Esophagus squamous epithelium (tissue), 5 donors: ENCODE measurements around the gene KRT34. TPM values are rescaled to one million over a fixed set of nuclear protein-coding genes. Genes with fewer than 3 reads are reported as not detected.

Experiments
- DNase-seq: peaks from one replicate; lab custom pipeline; 2025; lab: John Stamatoyannopoulos, UW
- H3K27ac ChIP-seq, 4 donors: fragments of 200-600 bp; sonication (generic); one replicate each; pipeline ENCODE4 v1.5.1; 2016 to 2019; ENCODE audit warnings: mild to moderate bottlenecking in 1 of 4
- H3K27me3 ChIP-seq, 4 donors: fragments of 200-600 bp; sonication (generic); 1 replicate in 3 of 4; 2 replicates in 1 of 4; pipeline versions ENCODE4 v1.5.1 to v1.6.0; 2017 to 2021; ENCODE audit warnings: antibody characterized with exemption in 1 of 4
- H3K36me3 ChIP-seq, 3 donors: fragments of 200-600 bp; sonication (generic); one replicate each; pipeline ENCODE4 v1.5.1; 2016 to 2019
- H3K4me1 ChIP-seq, 3 donors: fragments of 200-600 bp; sonication (generic); one replicate each; pipeline ENCODE4 v1.5.1; 2017 to 2019
- H3K4me3 ChIP-seq, 4 donors: fragments of 200-600 bp; sonication (generic); 1 replicate in 3 of 4; 2 replicates in 1 of 4; pipeline ENCODE4 v1.5.1; 2016 to 2019; ENCODE audit warnings: mild to moderate bottlenecking in 2 of 4, moderate library complexity in 1 of 4
- H3K9me3 ChIP-seq, 3 donors: fragments of 200-600 bp; sonication (generic); one replicate each; pipeline ENCODE4 v1.5.1; 2016 to 2019
- CTCF ChIP-seq, 6 experiments: fragments of 450-650 bp in 4 of 6; fragments of 200-600 bp in 2 of 6; sonication (generic) in 2 of 6; IDR thresholded peaks; one replicate each; pipeline ENCODE4 v1.5.1; 2016 to 2019; ENCODE audit warnings: antibody characterized with exemption in 6 of 6, mild to moderate bottlenecking in 4 of 6, moderate library complexity in 4 of 6
- POLR2A ChIP-seq, 4 donors: fragments of 450-650 bp; IDR thresholded peaks; one replicate each; pipeline ENCODE4 v1.6.1; 2017; ENCODE audit warnings: antibody characterized with exemption in 4 of 4, mild to moderate bottlenecking in 4 of 4, moderate library complexity in 3 of 4
- WGBS, 2 donors: methylation state at CpG; one replicate each; pipeline ENCODE4 v1.1.5; 2018; 5-methylcytosine and 5-hydroxymethylcytosine counted together
- intact Hi-C: fragments of 100-400 bp; cut with DNase I; formaldehyde crosslinking; loops from one replicate; pipeline ENCODE4 v1.15.0; 2022
- total RNA-seq, 4 donors: library from RNA; depleted of rRNA; stranded (reverse); fragments of >200 nt; gene quantifications; one replicate each; pipeline ENCODE4 v1.1.0, GENCODE V29; 2016
- donor health status: DM: yes; HTN: yes; CAD: no.

Gene KRT34
- total RNA-seq, 4 donors from 2014 or later: 0.40 to 1.1 (median 0.64) TPM

GRCh38 chr17:41421617-41422016 is 39.5 kb upstream of the KRT34 start:
- WGBS, 2 donors: 52 to 92% methylated on average over 3 to 4 of the region's 4 CpGs
- H3K4me1 ChIP-seq: peaks cover 10 to 53% (median 33%) of the 10 kb centered on the region in 3 donors
- TF ChIP-seq POLR2A (IDR thresholded peaks at IDR 0.05): no peak
- TF ChIP-seq CTCF (IDR thresholded peaks at IDR 0.05): no peak
- H3K36me3 ChIP-seq: no peaks in the 10 kb centered on the region
- DNase-seq: no peak
- H3K27ac ChIP-seq: peak overlapping the region in 2 of 4 donors; percentile 2 to 74
- no peaks in the 10 kb centered on the region for H3K9me3 ChIP-seq
- H3K27me3 ChIP-seq: no peaks in the 10 kb centered on the region
- no peak overlapping the region for H3K4me3 ChIP-seq
- intact Hi-C loops: no loop called here

- 35% methylated on average over 9 of the region's 9 CpGs; no CpG with 5 or more reads in 1 of the 2 donors for WGBS, 2 donors
- H3K4me1 ChIP-seq: peaks cover 10 to 58% (median 33%) of the 10 kb centered on the region in 3 donors
Measured at GRCh38 chr17:41421116-41421515, 39.0 kb upstream of the KRT34 start.

GRCh38 chr17:41420134-41420533 is 38.0 kb upstream of the KRT34 start:
- TF ChIP-seq CTCF (IDR thresholded peaks at IDR 0.05): no peak
- no peak for TF ChIP-seq POLR2A (IDR thresholded peaks at IDR 0.05)
- H3K27me3 ChIP-seq: no peaks in the 10 kb centered on the region
- no peaks in the 10 kb centered on the region for H3K9me3 ChIP-seq
- no peak for DNase-seq
- no peak overlapping the region for H3K4me3 ChIP-seq
- H3K4me1 ChIP-seq: peaks cover 10 to 60% (median 33%) of the 10 kb centered on the region in 3 donors
- no peaks in the 10 kb centered on the region for H3K36me3 ChIP-seq
- WGBS, 2 donors: 28 to 36% methylated on average over 3 of the region's 4 CpGs
- intact Hi-C loops: no loop called here
- peak overlapping the region; percentile 23 to 74 (median 57) for H3K27ac ChIP-seq

More at GRCh38 chr17:41421116-41421515, 39.0 kb upstream of the KRT34 start:
- Histone ChIP-seq H3K27ac (peak overlapping the region; percentile 23 to 74 (median 46)), H3K27me3 (no peaks in the 10 kb centered on the region), H3K36me3 (no peaks in the 10 kb centered on the region), H3K4me3 (no peak overlapping the region), H3K9me3 (no peaks in the 10 kb centered on the region)
- no peak for DNase-seq
- TF ChIP-seq CTCF (IDR thresholded peaks at IDR 0.05) (no peak), POLR2A (IDR thresholded peaks at IDR 0.05) (no peak)
- intact Hi-C loops: no loop called here

GRCh38 chr17:41419716-41420115 is 37.6 kb upstream of the KRT34 start:
- no peak for DNase-seq

More at GRCh38 chr17:41419716-41420115, 37.6 kb upstream of the KRT34 start:
- Histone ChIP-seq H3K27me3 (no peaks in the 10 kb centered on the region), H3K4me3 (no peak overlapping the region), H3K36me3 (no peaks in the 10 kb centered on the region), H3K9me3 (no peaks in the 10 kb centered on the region), H3K27ac (peak overlapping the region; percentile 16 to 74 (median 55)), H3K4me1 (peaks cover 10 to 60% (median 33%) of the 10 kb centered on the region in 3 donors)
- WGBS, 2 donors: 38% methylated on average over 3 of the region's 4 CpGs; no CpG with 5 or more reads in 1 of the 2 donors
- intact Hi-C loops: no loop called here
- TF ChIP-seq POLR2A (IDR thresholded peaks at IDR 0.05): no peak
- no peak for TF ChIP-seq CTCF (IDR thresholded peaks at IDR 0.05)
